GM23248 (cell line): ENCODE data around the gene GDI2.
"Not testable (repeated sequence)": the region's sequence is repeated elsewhere in the genome, so short reads cannot be mapped to it uniquely, and the experiment has no call there.

Source experiments
- EZH2 ChIP-seq: fragments of 200-600 bp; sonication (generic); IDR thresholded peaks from 2 replicates; pipeline ENCODE4 v1.6.1; 2018; ENCODE audit warnings: antibody characterized with exemption, mild to moderate bottlenecking; ENCODE audit not compliant: insufficient read depth, poor library complexity, severe bottlenecking
- EZH2phosphoT487 ChIP-seq: fragments of 200-600 bp; sonication (generic); IDR thresholded peaks from 2 replicates; pipeline ENCODE4 v1.6.1; 2018; ENCODE audit warnings: antibody characterized with exemption, moderate library complexity, mild to moderate bottlenecking, low read depth; ENCODE audit not compliant: insufficient read depth

GRCh38 chr10:5808783-5809392 lies 4.3 kb downstream of the GDI2 start:
- TF ChIP-seq EZH2, EZH2phosphoT487: not testable (repeated sequence)
